Muscle of back (tissue), 11 donors: Measurements from ENCODE around the gene SLMAP. TPM values are rescaled to one million over a fixed set of nuclear protein-coding genes. Genes with fewer than 3 reads are reported as not detected.
"Not testable (repeated sequence)": the region's sequence is repeated elsewhere in the genome, so short reads cannot be mapped to it uniquely, and the experiment has no call there.

Experiments
- DNase-seq, 3 donors: peaks; one replicate each; pipeline versions ENCODE4 v3.0.0 to v3.0.0-alpha.2; 2013
- polyA plus RNA-seq, 10 donors: library from polyadenylated mRNA; unstranded; fragments of 120-200 nt; gene quantifications; one replicate each; pipeline ENCODE4 v1.2.1, GENCODE V29; 2013; ENCODE audit not compliant: insufficient read length in 10 of 10

Gene SLMAP
- polyA plus RNA-seq, 10 donors, result 42.2 to 103 (median 63.5) TPM

- no peak for DNase-seq
These were observed 70.3 kb downstream of the SLMAP start for GRCh38 chr3:57826245-57826951.

GRCh38 chr3:57826952-57827723, 71.0 kb downstream of the SLMAP start:
- DNase-seq, result no peak

GRCh38 chr3:57827757-57828156, 71.6 kb downstream of the SLMAP start:
- no peak for DNase-seq

- no peak for DNase-seq
These were observed 76.4 kb downstream of the SLMAP start for GRCh38 chr3:57832486-57832885.

GRCh38 chr3:57832900-57833313, 76.8 kb downstream of the SLMAP start:
- DNase-seq, result no peak

DNA sequence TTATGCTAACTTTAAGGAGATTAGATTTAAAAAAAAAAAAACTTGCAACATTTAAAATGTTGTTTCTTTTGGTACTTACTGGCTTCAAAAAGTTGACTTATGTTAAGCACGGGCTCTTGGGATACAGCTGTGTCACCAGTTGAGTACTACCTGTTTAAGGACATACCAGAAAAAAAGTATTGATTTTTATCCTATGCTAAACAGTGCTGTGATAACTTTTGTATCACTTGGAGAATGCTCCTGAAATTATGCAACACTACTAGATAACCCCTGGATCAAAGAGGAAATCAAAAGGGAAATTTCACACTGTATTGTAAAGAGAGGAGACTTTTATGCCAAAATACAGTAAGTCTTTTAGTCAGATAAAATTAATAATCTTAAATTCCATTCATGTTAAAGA, 77.7 kb downstream of the SLMAP start:
- no peak for DNase-seq

- DNase-seq, result no peak
These were observed 81.6 kb downstream of the SLMAP start for GRCh38 chr3:57837686-57838085.

DNA sequence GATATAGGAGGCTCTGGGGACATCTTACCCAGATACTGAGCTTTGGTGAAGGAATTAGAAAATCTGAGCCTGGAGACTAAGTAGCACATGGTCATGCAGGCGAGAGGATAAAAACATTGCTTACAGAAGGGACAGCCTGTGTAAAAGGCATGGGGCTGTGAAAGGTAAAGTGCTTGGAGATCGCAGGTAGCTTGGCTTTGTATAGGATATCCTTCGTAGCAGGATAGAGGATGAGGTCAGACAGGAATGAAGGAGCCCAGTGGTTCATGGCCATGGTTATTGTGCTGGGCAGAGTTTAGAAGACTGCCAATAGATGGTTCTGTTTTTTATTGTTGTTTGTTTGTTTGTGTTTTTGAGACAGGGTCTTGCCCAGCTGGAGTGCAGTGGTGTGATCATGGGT, 82.5 kb downstream of the SLMAP start:
- no peak for DNase-seq

- no peak for DNase-seq
These were observed 84.4 kb downstream of the SLMAP start for GRCh38 chr3:57840473-57840872.

DNA sequence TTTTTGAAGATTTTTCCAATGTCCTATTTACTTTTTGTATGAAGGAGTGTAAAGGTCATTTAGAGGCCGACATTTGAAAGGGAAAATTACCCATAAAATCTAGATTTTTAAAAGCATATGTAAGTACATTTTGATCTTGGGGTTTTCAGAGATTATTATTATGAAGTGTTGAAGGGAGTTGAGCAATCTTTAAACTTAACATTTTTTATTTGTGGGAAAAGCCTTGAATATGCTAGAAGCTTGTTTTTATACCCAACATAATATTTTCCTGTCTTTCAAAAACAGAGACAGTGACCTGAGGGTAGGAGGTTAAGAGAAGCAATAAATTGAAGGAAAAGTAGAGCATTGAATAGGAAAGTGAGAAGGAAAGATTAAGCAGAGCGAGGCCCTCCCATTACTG, 85.7 kb downstream of the SLMAP start:
- no peak for DNase-seq

- no peak for DNase-seq
These were observed 92.1 kb downstream of the SLMAP start for GRCh38 chr3:57848177-57848738.

- DNase-seq, result no peak
These were observed 95.2 kb downstream of the SLMAP start for GRCh38 chr3:57851304-57851703.

- DNase-seq, result peak; percentile 10 to 35 (median 11)
These were observed 96.8 kb downstream of the SLMAP start for GRCh38 chr3:57852896-57853295.

DNA sequence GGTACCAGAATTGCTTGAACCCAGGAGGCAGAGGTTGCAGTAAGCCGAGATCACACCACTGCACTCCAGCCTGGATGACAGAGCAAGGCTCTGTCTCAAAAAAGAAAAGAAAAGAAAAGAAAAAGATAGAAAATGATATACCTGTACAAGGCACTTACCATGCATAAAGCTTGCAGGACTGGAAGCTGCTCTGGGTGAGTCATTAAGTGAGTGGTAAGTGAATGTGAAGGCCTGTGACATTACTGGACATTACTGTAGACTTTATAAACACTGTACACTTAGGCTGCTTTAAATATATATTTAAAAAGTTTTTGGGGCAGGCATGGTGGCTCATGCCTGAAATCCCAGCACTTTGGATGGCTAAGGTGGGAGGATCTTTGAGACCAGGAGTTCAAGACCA, 99.2 kb downstream of the SLMAP start:
- no peak for DNase-seq

DNA sequence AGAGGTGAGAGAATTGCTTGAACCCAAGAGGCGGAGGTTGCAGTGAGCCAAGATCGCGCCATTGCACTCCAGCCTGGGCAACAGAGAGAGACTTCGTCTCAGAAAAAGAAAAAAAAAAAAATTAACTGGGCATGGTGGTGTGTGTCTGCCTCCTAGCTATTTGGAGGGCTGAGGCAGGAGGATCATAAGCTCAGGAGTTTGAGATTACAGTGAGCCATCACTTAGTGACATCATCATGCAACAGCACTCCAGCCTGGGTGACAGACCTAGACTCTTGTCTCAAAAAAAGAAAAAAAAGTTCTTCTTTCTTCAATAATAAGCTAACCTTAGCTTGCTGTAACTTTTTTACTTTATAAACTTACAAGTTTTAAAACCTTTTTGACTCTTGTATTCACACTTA, 99.8 kb downstream of the SLMAP start:
- DNase-seq, result no peak

DNA sequence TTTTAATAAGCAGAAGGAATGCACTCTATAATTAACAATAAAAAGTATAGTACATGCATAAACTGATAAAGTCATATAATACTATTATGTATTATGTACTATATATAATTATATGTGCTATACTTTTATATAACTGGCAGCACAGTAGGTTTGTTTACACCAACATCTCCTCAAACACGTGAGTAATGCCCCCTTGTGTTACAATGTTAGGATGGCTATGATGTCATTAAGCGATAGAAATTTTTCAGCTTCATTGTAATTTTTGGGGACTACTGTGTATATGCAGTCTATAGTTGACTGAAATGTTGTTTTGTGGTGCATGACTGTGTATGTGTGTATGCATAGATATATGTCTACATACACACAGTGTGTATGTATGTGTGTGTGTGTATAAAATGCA, 100.6 kb downstream of the SLMAP start:
- DNase-seq, result no peak

DNA sequence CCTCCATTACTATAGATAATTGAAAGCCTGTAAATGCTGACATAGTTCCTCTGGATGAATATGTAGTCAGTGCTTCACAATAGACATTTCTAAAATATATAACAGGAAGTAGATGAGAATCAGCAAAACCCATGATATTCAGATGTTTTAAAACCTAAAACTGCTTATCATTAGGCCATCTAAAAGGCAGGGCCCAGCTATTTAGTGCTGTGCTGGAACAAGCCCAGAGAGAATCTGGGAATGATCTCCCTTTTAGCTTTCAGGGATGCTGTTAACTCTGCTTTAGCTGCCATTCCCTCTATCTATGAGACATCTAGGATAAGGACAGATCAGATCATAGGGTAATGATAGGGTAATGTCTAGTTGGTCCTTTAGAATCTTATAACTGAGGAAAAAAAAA, 106.8 kb downstream of the SLMAP start:
- DNase-seq, result no peak

DNA sequence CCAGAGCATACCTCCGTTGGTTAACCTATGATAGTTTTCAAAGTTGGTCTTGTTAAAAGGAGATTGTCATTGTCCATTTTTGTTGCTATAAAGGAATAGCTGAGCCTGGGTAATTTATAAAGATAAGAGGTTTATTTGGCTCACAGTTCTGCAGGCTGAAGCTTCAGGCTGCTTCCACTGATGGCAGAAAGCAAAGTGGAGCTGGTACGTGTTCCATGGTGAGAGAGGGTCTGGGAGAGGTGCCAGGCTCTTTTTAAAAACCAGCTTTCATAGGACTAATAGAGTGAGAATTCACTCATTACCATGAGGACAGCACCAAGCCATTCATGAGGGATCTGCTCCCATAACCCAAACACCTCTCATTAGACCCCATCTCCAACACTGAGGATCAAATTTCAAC, 107.3 kb downstream of the SLMAP start:
- DNase-seq, result no peak

- peak in 1 of 3 donors; percentile 32 for DNase-seq
These were observed 108.7 kb downstream of the SLMAP start for GRCh38 chr3:57864853-57865252.

- DNase-seq, result not testable (repeated sequence)
These were observed 113.0 kb downstream of the SLMAP start for GRCh38 chr3:57869110-57869509.

DNA sequence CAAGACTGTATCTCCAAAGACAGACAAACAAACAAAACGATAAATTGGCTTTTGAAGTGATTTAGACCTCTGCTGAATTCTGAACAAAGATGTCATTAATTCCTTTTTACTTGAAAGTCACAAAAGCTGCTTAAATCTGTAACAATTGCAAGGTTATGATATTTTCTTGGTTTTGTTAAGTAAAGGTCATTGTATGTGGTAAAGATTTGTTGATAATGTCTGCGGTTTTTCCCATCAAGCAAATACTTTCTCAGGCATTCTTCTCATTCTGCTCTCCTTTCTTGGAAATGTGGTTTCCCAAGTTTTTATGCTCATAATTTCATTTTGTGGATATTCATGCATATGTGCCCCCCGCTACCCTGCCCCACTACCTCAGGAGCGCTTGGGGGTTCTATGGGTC, 116.5 kb downstream of the SLMAP start:
- DNase-seq, result no peak

GRCh38 chr3:57876632-57877031, 120.5 kb downstream of the SLMAP start:
- DNase-seq, result no peak

- no peak for DNase-seq
These were observed 121.0 kb downstream of the SLMAP start for GRCh38 chr3:57877116-57877515.
